GM19468 (cell line): Measurements from ENCODE around the gene IFT20.
A peak's percentile ranks its signal among the peaks of the same experiment; 100 is the strongest.

Source experiments
- ATAC-seq: cut with Tn5 transposase; IDR thresholded peaks from one replicate; pipeline ENCODE4 v1.9.1; 2021; ENCODE audit warnings: mild to moderate bottlenecking, moderate library complexity, moderate number of reproducible peaks; ENCODE audit not compliant: unreplicated experiment; ENCODE audit errors: extremely low read depth

The IFT20 gene

GRCh38 chr17:28335201-28335958 is at the start of gene IFT20, which contains the start of gene TNFAIP1:
Gene IFT20 (minus strand): TSS chr17:28335472. CDS start chr17:28331985, 3,487 bp downstream.
Gene TNFAIP1 (plus strand): TSS chr17:28335761. CDS start chr17:28339522, 3,761 bp downstream.
- peak; percentile 95 for ATAC-seq

DNA sequence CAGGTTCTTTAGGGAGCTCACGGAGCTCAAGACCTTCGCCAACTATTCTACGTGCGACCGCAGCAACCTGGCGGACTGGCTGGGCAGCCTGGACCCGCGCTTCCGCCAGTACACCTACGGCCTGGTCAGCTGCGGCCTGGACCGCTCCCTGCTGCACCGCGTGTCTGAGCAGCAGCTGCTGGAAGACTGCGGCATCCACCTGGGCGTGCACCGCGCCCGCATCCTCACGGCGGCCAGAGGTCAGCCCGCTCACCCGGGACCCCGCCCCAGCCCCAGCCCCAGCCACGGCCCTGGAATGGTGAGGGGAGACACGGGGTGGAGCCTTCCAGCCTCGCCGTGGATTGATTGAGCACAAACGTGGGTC is 49.7 kb upstream of the IFT20 start:
- no peak for ATAC-seq

DNA sequence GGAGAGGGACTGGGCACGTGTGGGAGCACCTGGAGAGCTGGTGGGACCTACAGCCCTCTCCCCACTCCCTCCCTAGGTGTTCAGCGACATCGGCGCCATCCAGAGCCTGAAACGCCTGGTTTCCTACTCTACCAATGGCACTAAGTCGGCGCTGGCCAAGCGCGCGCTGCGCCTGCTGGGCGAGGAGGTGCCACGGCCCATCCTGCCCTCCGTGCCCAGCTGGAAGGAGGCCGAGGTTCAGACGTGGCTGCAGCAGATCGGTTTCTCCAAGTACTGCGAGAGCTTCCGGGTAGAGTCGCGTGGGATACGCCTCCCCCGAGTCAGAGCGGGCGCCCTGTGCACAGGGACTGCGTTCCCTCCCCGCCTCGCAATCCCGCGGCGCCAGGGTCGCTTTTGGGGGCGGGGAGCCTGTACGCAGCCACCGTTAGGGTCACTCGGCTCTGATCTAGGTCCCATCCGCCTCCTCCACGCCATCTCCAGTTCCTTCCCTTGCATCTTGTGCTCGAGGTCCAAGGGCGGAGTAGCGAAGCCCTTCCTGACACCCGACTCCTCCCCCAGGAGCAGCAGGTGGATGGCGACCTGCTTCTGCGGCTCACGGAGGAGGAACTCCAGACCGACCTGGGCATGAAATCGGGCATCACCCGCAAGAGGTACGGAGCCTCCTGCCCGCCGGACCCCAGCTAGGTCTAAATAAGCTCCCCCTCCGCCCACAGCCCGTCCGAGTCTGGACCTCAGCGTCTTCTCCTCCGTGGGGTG is 49.2 kb upstream of the IFT20 start:
- ATAC-seq = no peak

DNA sequence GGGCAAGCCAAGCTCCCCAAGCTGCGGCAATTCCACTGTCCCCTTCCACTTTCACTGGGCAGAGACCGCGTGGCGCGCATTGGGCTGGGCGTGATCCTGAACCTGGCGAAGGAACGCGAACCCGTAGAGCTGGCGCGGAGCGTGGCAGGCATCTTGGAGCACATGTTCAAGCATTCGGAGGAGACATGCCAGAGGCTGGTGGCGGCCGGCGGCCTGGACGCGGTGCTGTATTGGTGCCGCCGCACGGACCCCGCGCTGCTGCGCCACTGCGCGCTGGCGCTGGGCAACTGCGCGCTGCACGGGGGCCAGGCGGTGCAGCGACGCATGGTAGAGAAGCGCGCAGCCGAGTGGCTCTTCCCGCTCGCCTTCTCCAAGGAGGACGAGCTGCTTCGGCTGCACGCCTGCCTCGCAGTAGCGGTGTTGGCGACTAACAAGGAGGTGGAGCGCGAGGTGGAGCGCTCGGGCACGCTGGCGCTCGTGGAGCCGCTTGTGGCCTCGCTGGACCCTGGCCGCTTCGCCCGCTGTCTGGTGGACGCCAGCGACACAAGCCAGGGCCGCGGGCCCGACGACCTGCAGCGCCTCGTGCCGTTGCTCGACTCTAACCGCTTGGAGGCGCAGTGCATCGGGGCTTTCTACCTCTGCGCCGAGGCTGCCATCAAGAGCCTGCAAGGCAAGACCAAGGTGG is 46.0 kb upstream of the IFT20 start:
- ATAC-seq = no peak

GRCh38 chr17:28379814-28380801 is 44.8 kb upstream of the IFT20 start:
- no peak for ATAC-seq

- ATAC-seq = no peak
Measured at GRCh38 chr17:28372945-28373274, 37.6 kb upstream of the IFT20 start.

DNA sequence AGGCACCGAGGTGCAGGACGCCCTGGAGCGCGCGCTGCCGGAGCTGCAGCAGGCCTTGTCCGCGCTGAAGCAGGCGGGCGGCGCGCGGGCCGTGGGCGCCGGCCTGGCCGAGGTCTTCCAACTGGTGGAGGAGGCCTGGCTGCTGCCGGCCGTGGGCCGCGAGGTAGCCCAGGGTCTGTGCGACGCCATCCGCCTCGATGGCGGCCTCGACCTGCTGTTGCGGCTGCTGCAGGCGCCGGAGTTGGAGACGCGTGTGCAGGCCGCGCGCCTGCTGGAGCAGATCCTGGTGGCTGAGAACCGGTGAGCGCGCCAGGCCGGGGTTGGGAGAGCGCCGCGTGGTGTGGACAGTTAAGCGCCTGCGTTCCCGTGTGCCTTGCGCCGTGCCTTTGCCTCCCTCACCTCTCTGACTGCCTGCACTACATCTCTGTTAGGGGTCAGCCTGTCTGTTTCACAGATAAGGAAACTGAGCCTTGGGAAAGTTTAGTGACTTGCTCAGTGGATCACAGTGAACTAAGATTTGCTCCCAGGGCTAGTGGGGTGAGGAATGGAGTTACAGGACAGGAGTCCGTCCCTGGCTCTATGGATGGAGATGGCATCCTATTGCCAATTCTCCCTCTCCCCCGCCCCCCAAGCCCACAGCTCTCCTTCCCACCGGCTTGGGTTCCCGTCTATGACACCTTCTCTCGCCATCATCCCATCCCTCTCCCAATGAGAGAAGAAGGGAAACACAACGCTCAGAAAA is 37.1 kb upstream of the IFT20 start:
- ATAC-seq = no peak

DNA sequence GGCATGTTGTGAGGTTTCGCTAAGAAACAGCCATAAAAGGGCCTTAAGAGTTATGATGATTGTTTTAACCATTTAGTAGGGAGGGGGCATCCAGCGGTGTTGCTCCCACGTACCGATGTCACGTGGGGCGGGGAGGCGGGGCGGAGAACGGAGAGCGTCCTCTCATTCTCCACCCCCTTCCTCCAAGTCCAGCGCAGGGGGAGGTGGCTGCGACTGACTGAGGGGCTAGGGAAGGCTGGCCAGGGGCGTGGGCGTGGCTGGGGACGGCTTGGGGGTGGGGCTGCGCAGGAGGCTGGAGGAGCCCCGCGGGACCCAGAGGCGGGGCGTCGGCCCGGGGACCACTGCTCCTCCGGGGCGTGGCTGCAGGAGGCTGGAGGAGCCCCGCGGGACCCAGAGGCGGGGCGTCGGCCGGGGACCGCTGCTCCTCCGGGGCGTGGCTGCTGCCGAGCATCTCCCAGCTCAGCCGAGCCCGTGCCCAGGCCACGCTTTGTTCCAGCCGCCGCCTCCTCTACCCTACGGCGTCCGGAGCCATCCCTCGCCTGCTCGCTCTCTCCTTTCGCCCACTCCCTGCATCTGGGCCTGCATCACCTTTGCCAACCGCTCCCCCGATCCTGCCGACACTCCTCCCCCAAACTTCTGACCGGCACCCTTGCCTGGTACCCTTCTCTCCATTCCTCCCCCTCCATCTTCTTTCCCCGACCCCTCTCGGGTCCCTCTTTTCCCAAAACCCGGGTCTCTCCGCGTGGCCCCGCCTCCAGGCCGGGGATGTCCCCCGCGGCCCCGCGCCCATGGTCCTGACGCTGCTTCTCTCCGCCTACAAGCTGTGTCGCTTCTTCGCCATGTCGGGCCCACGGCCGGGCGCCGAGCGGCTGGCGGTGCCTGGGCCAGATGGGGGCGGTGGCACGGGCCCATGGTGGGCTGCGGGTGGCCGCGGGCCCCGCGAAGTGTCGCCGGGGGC is 36.3 kb upstream of the IFT20 start, which contains the start of gene SARM1:
Gene SARM1, plus strand, starts transcription at position 450 of the 958 bp plus-strand sequence. Its CDS starts 339 bp downstream, at position 789.
- ATAC-seq = peak; percentile 51

- no peak for ATAC-seq
Measured at GRCh38 chr17:28370744-28371103, 35.5 kb upstream of the IFT20 start.

- ATAC-seq = no peak
Measured at GRCh38 chr17:28370035-28370743, 34.9 kb upstream of the IFT20 start, which contains the start of gene VTN. Gene VTN (minus strand): TSS chr17:28370307. CDS start chr17:28370203, 104 bp downstream.

GRCh38 chr17:28369684-28370034 is 34.4 kb upstream of the IFT20 start:
- ATAC-seq = no peak

DNA sequence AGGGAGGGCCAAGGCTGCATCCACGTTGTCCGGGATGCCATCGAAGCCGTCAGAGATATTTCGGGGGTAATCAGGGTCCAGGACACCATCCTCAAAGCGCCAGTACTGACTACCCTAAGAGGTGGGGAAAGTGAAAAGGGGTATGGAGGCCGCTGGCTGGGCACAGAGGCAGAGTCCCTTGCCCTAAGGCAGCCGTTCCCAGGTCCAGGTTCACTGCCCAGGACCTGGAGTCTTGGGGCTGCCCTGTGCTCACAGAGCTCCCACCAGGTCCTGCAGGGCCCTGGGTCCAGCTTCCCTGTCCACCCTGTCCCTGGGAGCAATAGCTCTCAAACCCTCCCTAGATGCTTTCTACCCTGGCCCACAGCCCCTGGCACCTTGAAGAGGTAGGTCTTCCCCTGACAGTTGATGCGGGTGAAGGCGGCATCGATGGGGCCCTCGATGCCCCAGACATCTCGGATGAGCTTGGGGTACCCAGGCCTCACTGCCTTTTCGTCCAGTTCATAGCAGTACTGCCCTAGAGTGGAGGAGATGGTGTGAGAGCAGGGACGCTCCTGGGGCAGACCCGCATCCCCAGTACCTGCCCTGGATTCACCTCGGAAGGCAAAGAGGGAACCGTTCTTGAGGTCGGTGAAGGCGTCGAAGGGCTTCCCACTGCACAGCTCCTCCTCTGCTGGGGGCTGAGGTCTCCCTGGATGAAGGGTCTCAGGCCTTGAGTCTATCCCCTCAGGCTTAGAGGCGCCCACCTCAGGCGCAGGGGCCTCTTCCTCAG is 33.8 kb upstream of the IFT20 start:
- ATAC-seq = no peak

GRCh38 chr17:28368306-28368831 is 33.1 kb upstream of the IFT20 start:
- ATAC-seq = no peak

GRCh38 chr17:28367641-28368305 is 32.5 kb upstream of the IFT20 start:
- no peak for ATAC-seq

GRCh38 chr17:28366605-28367004 is 31.3 kb upstream of the IFT20 start:
- ATAC-seq = no peak

- ATAC-seq = no peak
Measured at GRCh38 chr17:28365487-28365886, 30.2 kb upstream of the IFT20 start.
